PC-9 (cell line): ENCODE results near the gene MOBP.

ENCODE experiments used
- EZH2 ChIP-seq: fragments of 200-600 bp; sonication (generic); IDR thresholded peaks from 2 replicates; pipeline ENCODE4 v1.8.0; 2017; ENCODE audit warnings: antibody characterized with exemption, low read depth
- TF ChIP-seq, protein P1 (sequence below): fragments of 200-600 bp; sonication (generic); conservative IDR thresholded peaks from 2 replicates; pipeline ENCODE4 v1.6.1; 2017; ENCODE audit warnings: mixed run types, antibody characterized with exemption, mild to moderate bottlenecking, moderate library complexity

DNA sequence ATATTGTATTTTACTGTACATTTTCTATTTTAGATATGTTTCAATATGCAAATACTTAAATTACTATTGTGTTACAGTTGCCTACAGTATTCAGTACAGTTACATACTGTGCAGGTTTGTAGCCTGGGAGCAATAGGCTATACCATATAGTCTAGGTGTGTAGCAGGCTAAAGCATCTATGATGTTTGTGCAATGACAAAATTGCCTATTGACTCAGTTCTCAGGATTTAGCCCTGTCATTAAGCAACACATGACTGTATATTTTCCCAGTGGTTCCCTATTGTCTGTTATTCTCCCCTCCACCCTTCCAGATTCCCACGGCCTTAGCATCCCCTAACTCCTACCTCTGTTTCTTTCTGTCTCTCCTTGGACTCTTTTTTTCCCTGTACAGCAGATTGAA is 10.7 kb downstream of the MOBP start:
- TF ChIP-seq, protein P1, sequence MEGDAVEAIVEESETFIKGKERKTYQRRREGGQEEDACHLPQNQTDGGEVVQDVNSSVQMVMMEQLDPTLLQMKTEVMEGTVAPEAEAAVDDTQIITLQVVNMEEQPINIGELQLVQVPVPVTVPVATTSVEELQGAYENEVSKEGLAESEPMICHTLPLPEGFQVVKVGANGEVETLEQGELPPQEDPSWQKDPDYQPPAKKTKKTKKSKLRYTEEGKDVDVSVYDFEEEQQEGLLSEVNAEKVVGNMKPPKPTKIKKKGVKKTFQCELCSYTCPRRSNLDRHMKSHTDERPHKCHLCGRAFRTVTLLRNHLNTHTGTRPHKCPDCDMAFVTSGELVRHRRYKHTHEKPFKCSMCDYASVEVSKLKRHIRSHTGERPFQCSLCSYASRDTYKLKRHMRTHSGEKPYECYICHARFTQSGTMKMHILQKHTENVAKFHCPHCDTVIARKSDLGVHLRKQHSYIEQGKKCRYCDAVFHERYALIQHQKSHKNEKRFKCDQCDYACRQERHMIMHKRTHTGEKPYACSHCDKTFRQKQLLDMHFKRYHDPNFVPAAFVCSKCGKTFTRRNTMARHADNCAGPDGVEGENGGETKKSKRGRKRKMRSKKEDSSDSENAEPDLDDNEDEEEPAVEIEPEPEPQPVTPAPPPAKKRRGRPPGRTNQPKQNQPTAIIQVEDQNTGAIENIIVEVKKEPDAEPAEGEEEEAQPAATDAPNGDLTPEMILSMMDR, result no peak
- TF ChIP-seq EZH2, result no peak
